SK-N-SH (cell line): ENCODE results near the gene RIMKLA. TPM values are rescaled to one million over a fixed set of nuclear protein-coding genes. Genes with fewer than 3 reads are reported as not detected.

ENCODE experiments used
- CTCF ChIA-PET: fragments of 300-600, 350-600 bp; formaldehyde crosslinking; extraction: SDS; loops from one replicate; lab custom pipeline; 2021; lab: Yijun Ruan, JAX
- POLR2A ChIA-PET: fragments of 350-600 bp; sonication (Branson Sonifier 250); formaldehyde crosslinking; extraction: SDS; loops from one replicate; lab custom pipeline; 2020; ENCODE audit warnings: antibody characterized with exemption, inconsistent platforms; lab: Yijun Ruan, JAX
- DNase-seq: peaks from one replicate; pipeline ENCODE4 v3.0.0; 2012
- H2AFZ ChIP-seq: fragments of 200-600 bp; sonication (generic); 2 replicates; pipeline ENCODE4 v1.8.1; 2016; ENCODE audit warnings: antibody characterized with exemption, mild to moderate bottlenecking, low read depth
- H3F3A ChIP-seq: fragments of 200-600 bp; sonication (generic); replicated peaks from 2 replicates; pipeline ENCODE3; 2016; ENCODE audit warnings: antibody characterized with exemption, mild to moderate bottlenecking; ENCODE audit not compliant: insufficient read depth
- H3K27ac ChIP-seq, 2 experiments: fragments of 200-500 bp in 1 of 2; fragments of 200-600 bp in 1 of 2; sonication (Bioruptor generic) in 1 of 2; sonication (generic), shearing (Covaris generic) in 1 of 2; 2 replicates each; pipeline versions ENCODE4 v1.5.1 to v1.6.1; 2014 to 2016; ENCODE audit warnings: low read depth in 2 of 2, inconsistent platforms in 1 of 2, low read length in 1 of 2, mild to moderate bottlenecking in 1 of 2, mixed read lengths in 1 of 2
- H3K27me3 ChIP-seq: fragments of 200-600 bp; sonication (generic), shearing (Covaris generic); 2 replicates; pipeline ENCODE4 v1.6.1; 2016; ENCODE audit warnings: mixed run types; ENCODE audit not compliant: insufficient read depth
- H3K36me3 ChIP-seq, 2 experiments: fragments of 200-500 bp in 1 of 2; fragments of 200-600 bp in 1 of 2; sonication (Bioruptor generic) in 1 of 2; sonication (generic) in 1 of 2; replicated peaks in 1 of 2; 2 replicates each; pipeline versions ENCODE3 to v1.5.1; 2014 to 2016; ENCODE audit warnings: low read length in 1 of 2, mild to moderate bottlenecking in 1 of 2; ENCODE audit not compliant: insufficient read depth in 2 of 2, control insufficient read depth in 1 of 2
- H3K4me1 ChIP-seq, 2 experiments: fragments of 200-500 bp in 1 of 2; fragments of 200-600 bp in 1 of 2; sonication (Bioruptor generic) in 1 of 2; sonication (generic), shearing (Covaris generic) in 1 of 2; 2 replicates each; pipeline versions ENCODE4 v1.5.1 to v1.6.1; 2014 to 2016; ENCODE audit warnings: low read depth in 1 of 2, low read length in 1 of 2, mixed run types in 1 of 2; ENCODE audit not compliant: insufficient read depth in 2 of 2, control insufficient read depth in 1 of 2
- H3K4me2 ChIP-seq: fragments of 200-600 bp; sonication (generic), shearing (Covaris generic); 2 replicates; pipeline ENCODE4 v1.6.1; 2017; ENCODE audit warnings: mixed run types
- H3K4me3 ChIP-seq, 2 experiments: fragments of 200-500 bp in 1 of 2; fragments of 200-600 bp in 1 of 2; sonication (Bioruptor generic) in 1 of 2; sonication (generic), shearing (Covaris generic) in 1 of 2; 2 replicates each; pipeline versions ENCODE4 v1.5.1 to v1.8.1; 2014 to 2016; ENCODE audit warnings: low read depth in 2 of 2, inconsistent platforms in 1 of 2, low read length in 1 of 2, mild to moderate bottlenecking in 1 of 2, mixed read lengths in 1 of 2, moderate library complexity in 1 of 2
- H3K79me2 ChIP-seq: fragments of 200-600 bp; sonication (generic); 2 replicates; pipeline ENCODE4 v1.8.1; 2017; ENCODE audit warnings: mild to moderate bottlenecking; ENCODE audit not compliant: insufficient read depth
- H3K9ac ChIP-seq: fragments of 200-600 bp; sonication (generic); 2 replicates; pipeline ENCODE4 v1.6.1; 2017; ENCODE audit warnings: mixed run types
- H3K9me2 ChIP-seq: fragments of 200-600 bp; sonication (generic); 2 replicates; pipeline ENCODE4 v1.6.1; 2017; ENCODE audit warnings: mixed run types
- H3K9me3 ChIP-seq: fragments of 200-600 bp; sonication (generic); 2 replicates; pipeline ENCODE4 v1.6.1; 2017; ENCODE audit warnings: mixed run types, mild to moderate bottlenecking, moderate library complexity
- H4K20me1 ChIP-seq: fragments of 200-600 bp; sonication (generic); 2 replicates; pipeline ENCODE4 v1.6.1; 2017; ENCODE audit warnings: mild to moderate bottlenecking, mixed run types; ENCODE audit not compliant: insufficient read depth
- CHD2 ChIP-seq: fragments of 150-350 bp; IDR thresholded peaks from 2 replicates; pipeline ENCODE4 v1.6.1; 2018; ENCODE audit warnings: low read length; ENCODE audit not compliant: partially characterized antibody
- ELF1 ChIP-seq: IDR thresholded peaks from 2 replicates; pipeline ENCODE4 v1.4.0; 2012
- EP300 ChIP-seq, 2 experiments: IDR thresholded peaks; 2 replicates each; pipeline versions ENCODE4 v1.4.0 to v1.6.1; 2012; ENCODE audit warnings: borderline replicate concordance in 1 of 2, low read depth in 1 of 2, low read length in 1 of 2
- EZH2phosphoT487 ChIP-seq: fragments of 200-600 bp; sonication (generic); IDR thresholded peaks from 2 replicates; pipeline ENCODE4 v1.6.1; 2017; ENCODE audit warnings: low read depth, mixed run types, mild to moderate bottlenecking, antibody characterized with exemption, moderate library complexity, borderline replicate concordance
- FOXJ3 ChIP-seq: sonication (generic); formaldehyde crosslinking; IDR thresholded peaks from 2 replicates; pipeline ENCODE4 v1.5.1; 2020; ENCODE audit warnings: mild to moderate bottlenecking, missing genetic modification reagents
- GABPA ChIP-seq: IDR thresholded peaks from 2 replicates; pipeline ENCODE4 v1.4.0; 2012; ENCODE audit warnings: low read depth, mild to moderate bottlenecking
- GATA2 ChIP-seq: sonication (generic); formaldehyde crosslinking; IDR thresholded peaks from 2 replicates; pipeline ENCODE4 v1.5.0; 2020; ENCODE audit warnings: mild to moderate bottlenecking, missing genetic modification reagents
- JUND ChIP-seq: IDR thresholded peaks from 2 replicates; pipeline ENCODE4 v1.4.0; 2012
- MEF2A ChIP-seq: IDR thresholded peaks from 2 replicates; pipeline ENCODE4 v1.4.0; 2012; ENCODE audit warnings: low read depth, borderline replicate concordance
- MXI1 ChIP-seq: IDR thresholded peaks from 2 replicates; pipeline ENCODE4 v1.6.1; 2012; ENCODE audit warnings: mild to moderate bottlenecking, low read depth, low read length, improper control_type of control experiment
- NFIC ChIP-seq: IDR thresholded peaks from 2 replicates; pipeline ENCODE4 v1.4.0; 2012; ENCODE audit warnings: borderline replicate concordance
- POLR2AphosphoS5 ChIP-seq: IDR thresholded peaks from 2 replicates; pipeline ENCODE4 v1.6.1; 2012; ENCODE audit warnings: low read depth, low read length
- RFX5 ChIP-seq: IDR thresholded peaks from 2 replicates; pipeline ENCODE4 v1.6.1; 2012; ENCODE audit warnings: mild to moderate bottlenecking, improper control_type of control experiment, low read length
- RXRA ChIP-seq: IDR thresholded peaks from 2 replicates; pipeline ENCODE4 v1.4.0; 2012; ENCODE audit warnings: low read depth, mild to moderate bottlenecking, borderline replicate concordance
- SIN3A ChIP-seq: IDR thresholded peaks from 2 replicates; pipeline ENCODE4 v1.6.1; 2012; ENCODE audit warnings: low read depth, mild to moderate bottlenecking, low read length, moderate library complexity, borderline replicate concordance
- SMC3 ChIP-seq: IDR thresholded peaks from 2 replicates; pipeline ENCODE4 v1.6.1; 2012; ENCODE audit warnings: low read depth, low read length, improper control_type of control experiment
- TCF12 ChIP-seq: IDR thresholded peaks from 2 replicates; pipeline ENCODE4 v1.4.0; 2012
- TEAD4 ChIP-seq: IDR thresholded peaks from 2 replicates; pipeline ENCODE4 v1.4.0; 2012; ENCODE audit warnings: mild to moderate bottlenecking, borderline replicate concordance; ENCODE audit not compliant: insufficient read depth
- YY1 ChIP-seq: IDR thresholded peaks from 2 replicates; pipeline ENCODE4 v1.4.0; 2012; ENCODE audit warnings: low read depth, mild to moderate bottlenecking
- WGBS: methylation state at CpG from one replicate; pipeline ENCODE4 v1.1.6; 2017; ENCODE audit warnings: low lambda C conversion rate; 5-methylcytosine and 5-hydroxymethylcytosine counted together
- polyA plus RNA-seq, 3 experiments: library from polyadenylated mRNA; depleted of rRNA; stranded (reverse); fragments of >200 nt; gene quantifications; 2 replicates each; pipeline ENCODE4 v1.2.3, GENCODE V29; 2012
- TF ChIP-seq, protein P1 (sequence below): IDR thresholded peaks from 2 replicates; pipeline ENCODE4; 2012
- TF ChIP-seq, protein P2 (sequence below): fragments of 150-350 bp; IDR thresholded peaks from 2 replicates; pipeline ENCODE4 v1.6.1; 2016; ENCODE audit warnings: mild to moderate bottlenecking, low read depth, low read length
- TF ChIP-seq, protein P3 (sequence below): IDR thresholded peaks from 2 replicates; pipeline ENCODE4 v1.4.0; 2012; ENCODE audit warnings: low read depth

RIMKLA gene
- polyA plus RNA-seq, 1 of the 3 experiments (the other 2 are of a cell fraction): 0.08 TPM

DNA sequence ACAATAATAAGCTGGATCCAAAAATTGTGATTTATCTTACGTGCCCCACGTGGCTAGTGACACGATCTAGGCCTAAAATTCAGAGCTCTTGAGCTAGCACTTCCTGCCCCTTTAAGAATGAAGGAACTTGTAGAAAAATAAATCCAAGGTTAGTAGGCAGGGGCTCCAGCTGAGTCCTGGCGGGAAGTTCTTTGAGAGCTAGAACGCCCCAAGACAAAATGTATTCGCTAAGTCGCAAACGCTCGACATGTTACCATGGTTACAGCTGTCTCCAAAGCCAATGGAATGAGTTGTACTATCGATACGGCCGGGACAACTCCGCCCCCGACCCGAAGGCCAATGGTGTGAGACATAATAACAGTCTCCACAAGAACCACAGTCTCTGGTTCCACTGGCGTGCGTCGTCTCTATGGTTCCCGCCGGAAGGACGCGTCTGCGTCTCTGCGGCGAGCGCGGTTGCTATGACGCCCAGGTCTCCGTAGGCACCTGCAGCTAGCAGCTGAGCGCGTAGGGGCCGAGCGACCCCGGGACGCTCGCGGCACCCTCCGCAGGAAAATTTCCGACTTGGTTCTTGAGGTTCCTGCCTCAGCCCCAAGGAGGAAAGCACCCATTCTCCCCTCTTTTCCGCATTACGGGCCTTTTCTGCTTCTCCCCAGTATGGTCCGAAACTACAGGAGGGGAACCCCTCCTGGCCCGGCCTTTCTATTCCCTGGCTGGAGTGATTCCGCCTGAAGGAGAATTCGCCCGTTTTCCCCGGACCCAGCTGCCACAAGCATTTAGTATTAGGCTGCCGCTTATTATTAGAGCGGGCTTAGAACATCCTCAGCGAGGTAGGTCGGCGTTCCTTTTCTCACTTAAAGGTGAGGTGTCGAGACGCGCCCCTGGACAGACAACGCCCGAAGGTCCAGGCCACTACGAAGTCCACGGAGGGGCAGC is 82.5 kb downstream of the RIMKLA start, which contains the start of gene CCDC30 (continued):
- TF ChIP-seq, protein P1, sequence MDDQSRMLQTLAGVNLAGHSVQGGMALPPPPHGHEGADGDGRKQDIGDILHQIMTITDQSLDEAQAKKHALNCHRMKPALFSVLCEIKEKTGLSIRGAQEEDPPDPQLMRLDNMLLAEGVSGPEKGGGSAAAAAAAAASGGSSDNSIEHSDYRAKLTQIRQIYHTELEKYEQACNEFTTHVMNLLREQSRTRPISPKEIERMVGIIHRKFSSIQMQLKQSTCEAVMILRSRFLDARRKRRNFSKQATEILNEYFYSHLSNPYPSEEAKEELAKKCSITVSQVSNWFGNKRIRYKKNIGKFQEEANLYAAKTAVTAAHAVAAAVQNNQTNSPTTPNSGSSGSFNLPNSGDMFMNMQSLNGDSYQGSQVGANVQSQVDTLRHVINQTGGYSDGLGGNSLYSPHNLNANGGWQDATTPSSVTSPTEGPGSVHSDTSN: peak; percentile 27; the same call in 1 of the 2 replicates
- TF ChIP-seq CHD2: peak; percentile 47
- no peak; the same call in 1 of the 2 replicates for TF ChIP-seq FOXJ3
- peak; percentile 77; the same call in 1 of the 2 replicates for TF ChIP-seq RFX5
- no peak for TF ChIP-seq MEF2A
- no peak for TF ChIP-seq JUND
- peak in 1 of 2 experiments; percentile 15; a peak in 1 of 4 replicates for TF ChIP-seq EP300 (IDR thresholded peaks at IDR 0.05; ENCODE audit: borderline replicate concordance in 1 of 2, low read depth in 1 of 2, low read length in 1 of 2)
- no peak for TF ChIP-seq EZH2phosphoT487
- TF ChIP-seq SIN3A: peak; percentile 78; the same call in 1 of the 2 replicates
- no peak for TF ChIP-seq NFIC
- TF ChIP-seq MXI1: peak; percentile 94
- TF ChIP-seq RXRA: no peak
- TF ChIP-seq, protein P2, sequence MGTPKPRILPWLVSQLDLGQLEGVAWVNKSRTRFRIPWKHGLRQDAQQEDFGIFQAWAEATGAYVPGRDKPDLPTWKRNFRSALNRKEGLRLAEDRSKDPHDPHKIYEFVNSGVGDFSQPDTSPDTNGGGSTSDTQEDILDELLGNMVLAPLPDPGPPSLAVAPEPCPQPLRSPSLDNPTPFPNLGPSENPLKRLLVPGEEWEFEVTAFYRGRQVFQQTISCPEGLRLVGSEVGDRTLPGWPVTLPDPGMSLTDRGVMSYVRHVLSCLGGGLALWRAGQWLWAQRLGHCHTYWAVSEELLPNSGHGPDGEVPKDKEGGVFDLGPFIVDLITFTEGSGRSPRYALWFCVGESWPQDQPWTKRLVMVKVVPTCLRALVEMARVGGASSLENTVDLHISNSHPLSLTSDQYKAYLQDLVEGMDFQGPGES: peak; percentile 37
- no peak for TF ChIP-seq TEAD4
- peak; percentile 41; the same call in 1 of the 2 replicates for TF ChIP-seq POLR2AphosphoS5
- peak; percentile 32; the same call in 1 of the 2 replicates for TF ChIP-seq YY1
- TF ChIP-seq GABPA: peak; percentile 54
- peak; percentile 21; the same call in 1 of the 2 replicates for TF ChIP-seq ELF1
- TF ChIP-seq, protein P3, sequence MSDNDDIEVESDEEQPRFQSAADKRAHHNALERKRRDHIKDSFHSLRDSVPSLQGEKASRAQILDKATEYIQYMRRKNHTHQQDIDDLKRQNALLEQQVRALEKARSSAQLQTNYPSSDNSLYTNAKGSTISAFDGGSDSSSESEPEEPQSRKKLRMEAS: no peak; the same call in 1 of the 2 replicates

GRCh38 chr1:42463921-42464320 is 83.3 kb downstream of the RIMKLA start:
- peak overlapping the region; percentile 59 for H3K9ac ChIP-seq
- TF ChIP-seq GATA2 (no peak), TCF12 (no peak), SIN3A (no peak), GABPA (no peak), SMC3 (no peak), RXRA (no peak), YY1 (no peak), JUND (no peak), EZH2phosphoT487 (no peak)
- TF ChIP-seq, protein P1: no peak
- H3K9me2 ChIP-seq: no peaks in the 10 kb centered on the region
- H3K4me1 ChIP-seq: peaks cover 6 to 8% of the 10 kb centered on the region in 2 experiments; a peak in 2 of 4 replicates
- H3K27ac ChIP-seq: no peak overlapping the region
- no peak for DNase-seq
- peaks cover 4% of the 10 kb centered on the region; the same call in 1 of the 2 replicates for H3K79me2 ChIP-seq
- ChIA-PET CTCF (interaction anchor here (0.6 to 1.8 kb wide), 3 partner anchors 291 to 395 kb away, joined by 3 to 5 read pairs (median 4); no protein-coding TSS in a partner anchor), POLR2A (interaction anchor here (0.6 to 1.0 kb wide), 2 partner anchors 97 to 219 kb away, joined by 3 to 4 read pairs; partner anchors contain the start of gene YBX1)
- H4K20me1 ChIP-seq: no peaks in the 10 kb centered on the region
- H3F3A ChIP-seq: peaks cover 21% of the 10 kb centered on the region
- H2AFZ ChIP-seq: peak overlapping the region; percentile 87
- H3K27me3 ChIP-seq: no peaks in the 10 kb centered on the region
- H3K4me2 ChIP-seq: peak overlapping the region; percentile 91
- H3K9me3 ChIP-seq: no peaks in the 10 kb centered on the region
- WGBS: 90% methylated on average over 3 of the region's 3 CpGs
- peaks cover 16 to 22% of the 10 kb centered on the region in 2 experiments for H3K36me3 ChIP-seq
- peak overlapping the region; percentile 78 to 84 for H3K4me3 ChIP-seq
